Prostate gland (tissue), 2 donors: ENCODE results near the gene ZNF516. TPM values are rescaled to one million over a fixed set of nuclear protein-coding genes. Genes with fewer than 3 reads are reported as not detected.

ENCODE experiments used
- DNase-seq: peaks from one replicate; pipeline ENCODE4 v3.0.0-alpha.2; 2019; ENCODE audit warnings: low spot score
- H3K27ac ChIP-seq, 2 donors: fragments of 200-600 bp; sonication (generic); 2 replicates each; pipeline ENCODE4 v1.5.1; 2017 to 2019
- H3K27me3 ChIP-seq: fragments of 200-600 bp; sonication (generic); replicated peaks from 2 replicates; pipeline ENCODE4 v1.5.1; 2019; ENCODE audit not compliant: insufficient read depth
- H3K36me3 ChIP-seq, 2 donors: fragments of 200-600 bp; sonication (generic); 1 replicate in 1 of 2; 2 replicates in 1 of 2; pipeline versions ENCODE4 v1.5.1 to v1.8.1; 2017 to 2019
- H3K4me1 ChIP-seq: fragments of 200-600 bp; sonication (generic); replicated peaks from 2 replicates; pipeline ENCODE4 v1.5.1; 2019
- H3K4me3 ChIP-seq, 2 donors: fragments of 200-600 bp; sonication (generic); 2 replicates each; pipeline ENCODE4 v1.5.1; 2017 to 2019
- H3K9me3 ChIP-seq: fragments of 200-600 bp; sonication (generic); 2 replicates; pipeline ENCODE4 v1.5.1; 2017
- CTCF ChIP-seq, 4 experiments: fragments of 200-600 bp in 2 of 4; fragments of 450-650 bp in 2 of 4; sonication (generic) in 2 of 4; IDR thresholded peaks; 1 replicate in 3 of 4; 2 replicates in 1 of 4; pipeline ENCODE4 v1.5.1; 2016 to 2019; ENCODE audit warnings: antibody characterized with exemption in 4 of 4, mild to moderate bottlenecking in 2 of 4, moderate library complexity in 2 of 4
- POLR2A ChIP-seq: fragments of 450-650 bp; IDR thresholded peaks from one replicate; pipeline ENCODE4 v1.6.1; 2016; ENCODE audit warnings: antibody characterized with exemption, mild to moderate bottlenecking
- POLR2AphosphoS5 ChIP-seq: sonication (generic); formaldehyde crosslinking; IDR thresholded peaks from one replicate; pipeline ENCODE4 v1.6.1; 2017; ENCODE audit warnings: antibody characterized with exemption
- WGBS: methylation state at CpG from one replicate; pipeline ENCODE4 v1.1.5; 2018; 5-methylcytosine and 5-hydroxymethylcytosine counted together
- intact Hi-C: fragments of 100-400 bp; cut with DNase I; formaldehyde crosslinking; loops from one replicate; pipeline ENCODE4 v1.14.2; 2022
- total RNA-seq, 2 donors: library from RNA; depleted of rRNA; stranded (reverse); fragments of >200 nt; gene quantifications; one replicate each; pipeline ENCODE4 v1.1.0, GENCODE V29; 2016

Gene ZNF516
- total RNA-seq, 2 donors from 2014 or later, result 25.0 to 158 TPM

- WGBS, result 75% methylated on average over 8 of the region's 8 CpGs
- H3K27ac ChIP-seq, result no peak overlapping the region
- H3K36me3 ChIP-seq, result no peaks in the 10 kb centered on the region
- H3K27me3 ChIP-seq, result no peaks in the 10 kb centered on the region
- no peak for DNase-seq
- intact Hi-C loops, result loop anchor here (10.0 kb wide), 1 partner anchor 80 kb away; no protein-coding TSS in a partner anchor
- TF ChIP-seq CTCF (IDR thresholded peaks at IDR 0.05) (no peak), POLR2AphosphoS5 (no peak), POLR2A (no peak)
- H3K9me3 ChIP-seq, result no peaks in the 10 kb centered on the region
- no peak overlapping the region for H3K4me3 ChIP-seq
- no peaks in the 10 kb centered on the region for H3K4me1 ChIP-seq
Observed at GRCh38 chr18:76404345-76404831, 90.7 kb downstream of the ZNF516 start.

GRCh38 chr18:76402026-76402990 lies 92.7 kb downstream of the ZNF516 start:
- TF ChIP-seq POLR2AphosphoS5 (no peak), POLR2A (no peak), CTCF (IDR thresholded peaks at IDR 0.05) (no peak)
- intact Hi-C loops, result loop anchor here (10.0 kb wide), 1 partner anchor 82 kb away; no protein-coding TSS in a partner anchor
- Histone ChIP-seq H3K4me3 (no peak overlapping the region), H3K27ac (no peak overlapping the region), H3K27me3 (no peaks in the 10 kb centered on the region), H3K9me3 (no peaks in the 10 kb centered on the region), H3K36me3 (no peaks in the 10 kb centered on the region), H3K4me1 (no peaks in the 10 kb centered on the region)
- no peak for DNase-seq
- 81% methylated on average over 43 of the region's 43 CpGs for WGBS

GRCh38 chr18:76401498-76401897 lies 93.5 kb downstream of the ZNF516 start:
- no peak overlapping the region for H3K27ac ChIP-seq
- TF ChIP-seq POLR2AphosphoS5 (no peak), CTCF (IDR thresholded peaks at IDR 0.05) (no peak), POLR2A (no peak)
- no peak for DNase-seq

GRCh38 chr18:76399613-76400391 lies 95.2 kb downstream of the ZNF516 start:
- DNase-seq, result no peak
- Histone ChIP-seq H3K27me3 (no peaks in the 10 kb centered on the region), H3K36me3 (no peaks in the 10 kb centered on the region), H3K27ac (no peak overlapping the region), H3K4me3 (no peak overlapping the region), H3K4me1 (no peaks in the 10 kb centered on the region), H3K9me3 (no peaks in the 10 kb centered on the region)
- 81% methylated on average over 14 of the region's 14 CpGs for WGBS
- TF ChIP-seq POLR2AphosphoS5 (no peak), CTCF (IDR thresholded peaks at IDR 0.05) (no peak), POLR2A (no peak)
- intact Hi-C loops, result loop anchor here (2.0 to 10.0 kb wide), 5 partner anchors 27 to 307 kb away; no protein-coding TSS in a partner anchor

More at GRCh38 chr18:76401498-76401897, 93.5 kb downstream of the ZNF516 start:
- intact Hi-C loops, result loop anchor here (10.0 kb wide), 1 partner anchor 83 kb away; no protein-coding TSS in a partner anchor
- no peaks in the 10 kb centered on the region for H3K27me3 ChIP-seq
- WGBS, result 75% methylated on average over 25 of the region's 25 CpGs
- H3K36me3 ChIP-seq, result no peaks in the 10 kb centered on the region
- no peaks in the 10 kb centered on the region for H3K9me3 ChIP-seq
- no peaks in the 10 kb centered on the region for H3K4me1 ChIP-seq
- H3K4me3 ChIP-seq, result no peak overlapping the region
